Activated naive CD4-positive, alpha-beta T cell treated with anti-CD3 and anti-CD28 coated beads for 36 hours (primary cell): ENCODE data around the gene AVPR2. TPM values are rescaled to one million over a fixed set of nuclear protein-coding genes. Genes with fewer than 3 reads are reported as not detected.
A peak's percentile ranks its signal among the peaks of the same experiment; 100 is the strongest.

Experiments
- CTCF ChIA-PET: fragments of 350-600 bp; sonication (Branson Sonifier 250); formaldehyde crosslinking; loops from one replicate; lab custom pipeline; 2021; ENCODE audit warnings: antibody characterized with exemption; lab: Charles Lee
- DNase-seq: peaks from one replicate; pipeline ENCODE4 v3.0.0-alpha.2; 2020
- H3K27ac Mint-ChIP-seq: one replicate; pipeline ENCODE4 v1.8.0; 2021; ENCODE audit warnings: mild to moderate bottlenecking, mixed read lengths
- H3K27me3 Mint-ChIP-seq: one replicate; pipeline ENCODE4 v1.8.0; 2021; ENCODE audit warnings: low read depth, mixed read lengths
- H3K36me3 Mint-ChIP-seq: one replicate; pipeline ENCODE4 v1.8.0; 2021; ENCODE audit warnings: low read depth, mixed read lengths
- H3K4me1 Mint-ChIP-seq: one replicate; pipeline ENCODE4 v1.8.0; 2021; ENCODE audit warnings: low read depth, mixed read lengths
- H3K4me3 Mint-ChIP-seq: one replicate; pipeline ENCODE4 v1.8.0; 2021; ENCODE audit warnings: mild to moderate bottlenecking, moderate library complexity, mixed read lengths
- H3K9me3 Mint-ChIP-seq: one replicate; pipeline ENCODE4 v1.8.0; 2021; ENCODE audit warnings: mixed read lengths
- intact Hi-C: fragments of 100-400 bp; cut with micrococcal nuclease; formaldehyde crosslinking; loops from one replicate; pipeline ENCODE4 v1.15.1; 2023
- total RNA-seq, 2 experiments: library from RNA; stranded (reverse); gene quantifications; one replicate each; pipeline ENCODE4 v1.2.3, GENCODE V29; 2021

Gene AVPR2
- total RNA-seq, 2 experiments from 2014 or later: not detected

GRCh38 chrX:153901753-153902140, 2.7 kb upstream of the AVPR2 start:
- H3K4me1 Mint-ChIP-seq: peaks cover 29% of the 10 kb centered on the region
- H3K9me3 Mint-ChIP-seq: no peaks in the 10 kb centered on the region
- intact Hi-C loops: loop anchor here (2.0 kb wide), 1 partner anchor 23 kb away; no protein-coding TSS in a partner anchor
- no peak for DNase-seq
- H3K36me3 Mint-ChIP-seq: no peaks in the 10 kb centered on the region
- no peak overlapping the region for H3K27ac Mint-ChIP-seq
- CTCF ChIA-PET: no interaction called here
- H3K4me3 Mint-ChIP-seq: peak overlapping the region; percentile 43
- no peaks in the 10 kb centered on the region for H3K27me3 Mint-ChIP-seq

- Mint-ChIP-seq H3K4me1 (peaks cover 28% of the 10 kb centered on the region), H3K27me3 (no peaks in the 10 kb centered on the region), H3K27ac (no peak overlapping the region), H3K9me3 (no peaks in the 10 kb centered on the region), H3K36me3 (no peaks in the 10 kb centered on the region), H3K4me3 (no peak overlapping the region)
- DNase-seq: no peak
- CTCF ChIA-PET: no interaction called here
- intact Hi-C loops: no loop called here
Measured at GRCh38 chrX:153902385-153902784, 2.1 kb upstream of the AVPR2 start.

DNA sequence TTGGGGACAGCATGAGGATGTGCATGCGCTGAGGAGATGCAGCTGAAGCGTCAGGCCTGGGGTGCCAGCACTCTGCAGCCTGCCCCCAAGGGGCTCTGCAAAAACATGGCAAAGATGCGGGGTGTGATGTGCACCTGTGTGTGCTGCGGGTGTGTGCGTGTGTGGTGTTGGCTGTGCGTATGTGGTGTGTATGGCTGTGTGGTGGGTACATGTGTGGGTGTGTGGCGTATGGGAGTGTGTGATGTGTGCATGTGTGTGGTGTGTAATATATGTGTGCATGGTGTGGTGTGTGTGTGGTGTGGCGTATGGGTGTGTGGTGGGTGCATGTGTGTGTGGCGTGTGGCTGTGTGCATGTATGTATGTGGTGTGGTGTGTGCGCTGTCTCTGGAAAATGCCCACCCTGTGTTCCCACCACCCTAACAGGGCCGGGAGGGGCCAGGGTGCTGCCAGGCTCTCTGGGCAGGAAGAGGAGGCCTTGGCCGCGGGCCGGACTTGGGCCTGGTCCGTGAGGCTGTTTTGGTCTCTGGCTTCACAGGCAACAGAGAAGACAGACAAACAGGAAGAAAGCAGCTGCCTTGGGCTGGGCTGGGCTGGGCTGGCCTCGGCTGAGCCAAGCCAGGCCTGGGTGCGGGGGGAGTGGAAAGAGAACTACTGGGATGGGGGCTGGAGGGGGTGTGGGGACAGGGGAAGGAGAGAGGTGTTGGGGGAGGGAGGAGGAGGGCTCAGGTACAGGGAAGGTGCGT, 1.1 kb upstream of the AVPR2 start:
- Mint-ChIP-seq H3K4me1 (peaks cover 28% of the 10 kb centered on the region), H3K9me3 (no peaks in the 10 kb centered on the region), H3K27me3 (no peaks in the 10 kb centered on the region), H3K36me3 (no peaks in the 10 kb centered on the region), H3K27ac (no peak overlapping the region), H3K4me3 (no peak overlapping the region)
- no peak for DNase-seq
- intact Hi-C loops: no loop called here
- CTCF ChIA-PET: no interaction called here

DNA sequence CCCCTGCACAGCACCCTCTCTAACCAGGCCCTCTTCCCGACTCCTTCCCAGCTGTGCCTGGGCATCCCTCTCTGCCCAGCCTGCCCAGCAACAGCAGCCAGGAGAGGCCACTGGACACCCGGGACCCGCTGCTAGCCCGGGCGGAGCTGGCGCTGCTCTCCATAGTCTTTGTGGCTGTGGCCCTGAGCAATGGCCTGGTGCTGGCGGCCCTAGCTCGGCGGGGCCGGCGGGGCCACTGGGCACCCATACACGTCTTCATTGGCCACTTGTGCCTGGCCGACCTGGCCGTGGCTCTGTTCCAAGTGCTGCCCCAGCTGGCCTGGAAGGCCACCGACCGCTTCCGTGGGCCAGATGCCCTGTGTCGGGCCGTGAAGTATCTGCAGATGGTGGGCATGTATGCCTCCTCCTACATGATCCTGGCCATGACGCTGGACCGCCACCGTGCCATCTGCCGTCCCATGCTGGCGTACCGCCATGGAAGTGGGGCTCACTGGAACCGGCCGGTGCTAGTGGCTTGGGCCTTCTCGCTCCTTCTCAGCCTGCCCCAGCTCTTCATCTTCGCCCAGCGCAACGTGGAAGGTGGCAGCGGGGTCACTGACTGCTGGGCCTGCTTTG, 1.1 kb downstream of the AVPR2 start:
- Mint-ChIP-seq H3K27ac (peak overlapping the region; percentile 46), H3K27me3 (no peaks in the 10 kb centered on the region), H3K9me3 (no peaks in the 10 kb centered on the region), H3K4me1 (peaks cover 28% of the 10 kb centered on the region), H3K4me3 (no peak overlapping the region), H3K36me3 (peaks cover 2% of the 10 kb centered on the region)
- intact Hi-C loops: no loop called here
- CTCF ChIA-PET: no interaction called here
- no peak for DNase-seq

DNA sequence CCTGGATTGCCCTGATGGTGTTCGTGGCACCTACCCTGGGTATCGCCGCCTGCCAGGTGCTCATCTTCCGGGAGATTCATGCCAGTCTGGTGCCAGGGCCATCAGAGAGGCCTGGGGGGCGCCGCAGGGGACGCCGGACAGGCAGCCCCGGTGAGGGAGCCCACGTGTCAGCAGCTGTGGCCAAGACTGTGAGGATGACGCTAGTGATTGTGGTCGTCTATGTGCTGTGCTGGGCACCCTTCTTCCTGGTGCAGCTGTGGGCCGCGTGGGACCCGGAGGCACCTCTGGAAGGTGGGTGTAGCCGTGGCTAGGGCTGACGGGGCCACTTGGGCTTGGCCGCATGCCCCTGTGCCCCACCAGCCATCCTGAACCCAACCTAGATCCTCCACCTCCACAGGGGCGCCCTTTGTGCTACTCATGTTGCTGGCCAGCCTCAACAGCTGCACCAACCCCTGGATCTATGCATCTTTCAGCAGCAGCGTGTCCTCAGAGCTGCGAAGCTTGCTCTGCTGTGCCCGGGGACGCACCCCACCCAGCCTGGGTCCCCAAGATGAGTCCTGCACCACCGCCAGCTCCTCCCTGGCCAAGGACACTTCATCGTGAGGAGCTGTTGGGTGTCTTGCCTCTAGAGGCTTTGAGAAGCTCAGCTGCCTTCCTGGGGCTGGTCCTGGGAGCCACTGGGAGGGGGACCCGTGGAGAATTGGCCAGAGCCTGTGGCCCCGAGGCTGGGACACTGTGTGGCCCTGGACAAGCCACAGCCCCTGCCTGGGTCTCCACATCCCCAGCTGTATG, 1.8 kb downstream of the AVPR2 start:
- Mint-ChIP-seq H3K4me1 (peaks cover 21% of the 10 kb centered on the region), H3K4me3 (no peak overlapping the region), H3K9me3 (no peaks in the 10 kb centered on the region), H3K27me3 (no peaks in the 10 kb centered on the region), H3K36me3 (peaks cover 2% of the 10 kb centered on the region), H3K27ac (peak overlapping the region; percentile 46)
- intact Hi-C loops: no loop called here
- DNase-seq: no peak
- CTCF ChIA-PET: interaction anchor here (0.6 to 1.0 kb wide), 2 partner anchors 17 to 49 kb away, joined by 3 read pairs; no protein-coding TSS in a partner anchor

DNA sequence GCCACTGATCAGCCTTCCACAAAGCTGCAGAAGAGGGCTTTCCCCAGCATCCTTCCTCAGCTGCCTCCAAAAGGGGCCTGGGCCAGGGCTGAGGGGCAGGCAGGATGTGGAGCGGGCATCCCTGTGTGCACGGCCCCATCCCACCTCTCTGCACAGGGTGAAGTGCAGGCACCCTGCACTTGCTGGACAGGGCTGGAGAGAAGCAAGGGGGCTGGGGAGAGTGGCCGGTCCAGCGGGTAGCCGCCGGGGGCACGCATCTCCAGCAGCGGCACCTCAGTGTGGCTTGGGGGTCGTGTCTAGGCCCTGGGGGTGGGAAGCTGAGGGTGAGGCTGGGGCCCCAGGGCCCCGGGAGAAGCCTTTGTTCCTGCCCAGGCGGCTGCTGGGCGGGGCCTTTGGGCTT, 3.0 kb downstream of the AVPR2 start:
- Mint-ChIP-seq H3K27me3 (no peaks in the 10 kb centered on the region), H3K4me1 (peaks cover 19% of the 10 kb centered on the region), H3K9me3 (no peaks in the 10 kb centered on the region), H3K27ac (no peak overlapping the region), H3K36me3 (peaks cover 6% of the 10 kb centered on the region), H3K4me3 (no peak overlapping the region)
- intact Hi-C loops: no loop called here
- CTCF ChIA-PET: interaction anchor here (1.0 kb wide), 1 partner anchor 16 kb away, joined by 3 read pairs; no protein-coding TSS in a partner anchor
- no peak for DNase-seq

DNA sequence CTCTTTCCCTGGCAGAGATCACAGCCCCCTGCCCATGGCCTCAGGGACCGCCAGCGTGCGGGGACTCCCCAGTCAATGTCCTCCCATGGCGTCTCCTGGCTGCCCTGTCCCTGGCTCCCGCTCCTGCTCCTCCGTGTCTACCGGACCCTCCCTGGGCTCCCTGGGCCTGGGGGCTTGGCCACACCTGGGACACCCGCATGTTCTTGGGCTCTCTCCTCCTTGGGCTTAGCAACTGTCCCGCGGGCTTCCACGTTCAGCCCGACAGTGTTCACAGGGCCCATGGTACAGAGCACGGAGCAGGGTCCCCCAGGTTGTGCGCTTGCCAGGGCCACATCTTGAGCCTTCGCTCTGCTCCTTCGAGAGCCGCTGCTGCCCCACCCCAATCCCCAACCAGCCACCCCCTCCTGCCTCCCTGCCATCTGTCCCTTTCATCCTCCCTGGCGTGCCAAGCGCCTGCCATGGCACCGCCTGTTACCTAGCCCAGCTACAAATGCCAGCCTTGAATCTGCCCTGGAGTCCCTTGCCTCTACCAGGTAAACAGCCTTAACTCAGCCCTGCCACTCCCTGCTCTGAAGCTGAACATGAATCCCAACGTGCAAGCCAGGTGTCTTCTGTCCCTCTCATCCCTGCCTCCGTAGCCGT, 3.9 kb downstream of the AVPR2 start:
- CTCF ChIA-PET: no interaction called here
- H3K36me3 Mint-ChIP-seq: peaks cover 6% of the 10 kb centered on the region
- H3K27ac Mint-ChIP-seq: no peak overlapping the region
- no peaks in the 10 kb centered on the region for H3K9me3 Mint-ChIP-seq
- H3K4me1 Mint-ChIP-seq: peaks cover 18% of the 10 kb centered on the region
- H3K27me3 Mint-ChIP-seq: no peaks in the 10 kb centered on the region
- DNase-seq: no peak
- H3K4me3 Mint-ChIP-seq: no peak overlapping the region
- intact Hi-C loops: no loop called here

- Mint-ChIP-seq H3K4me3 (no peak overlapping the region), H3K27ac (no peak overlapping the region), H3K36me3 (peaks cover 10% of the 10 kb centered on the region), H3K9me3 (no peaks in the 10 kb centered on the region), H3K4me1 (peaks cover 11% of the 10 kb centered on the region), H3K27me3 (no peaks in the 10 kb centered on the region)
- intact Hi-C loops: no loop called here
- CTCF ChIA-PET: no interaction called here
- no peak for DNase-seq
Measured at GRCh38 chrX:153909024-153909979, 4.8 kb downstream of the AVPR2 start.

GRCh38 chrX:153909980-153910360, 5.5 kb downstream of the AVPR2 start:
- H3K4me1 Mint-ChIP-seq: peaks cover 8% of the 10 kb centered on the region
- intact Hi-C loops: no loop called here
- H3K4me3 Mint-ChIP-seq: no peak overlapping the region
- no peak for DNase-seq
- CTCF ChIA-PET: no interaction called here
- H3K27me3 Mint-ChIP-seq: no peaks in the 10 kb centered on the region
- no peak overlapping the region for H3K27ac Mint-ChIP-seq
- peaks cover 10% of the 10 kb centered on the region for H3K36me3 Mint-ChIP-seq
- no peaks in the 10 kb centered on the region for H3K9me3 Mint-ChIP-seq

DNA sequence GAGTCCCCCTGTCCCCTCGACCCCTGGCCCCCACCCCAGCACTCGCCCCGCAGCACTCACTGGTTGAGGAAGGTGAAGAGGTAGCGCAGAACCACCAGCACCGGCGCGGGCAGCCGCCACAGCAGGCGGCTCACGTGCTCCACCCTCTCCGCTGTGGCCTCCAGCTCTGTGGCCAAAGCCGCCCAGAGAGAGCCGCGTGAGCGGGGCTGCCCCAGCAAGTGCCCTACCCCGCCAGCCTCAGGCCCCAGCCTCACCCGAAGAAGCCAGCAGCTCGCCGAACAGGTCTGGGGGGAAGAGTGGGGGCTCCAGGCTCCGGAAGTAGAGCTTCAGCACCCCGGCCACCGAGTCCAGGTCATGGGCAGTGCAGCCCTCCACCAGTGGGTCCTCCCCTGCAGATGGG, 6.0 kb downstream of the AVPR2 start:
- H3K27me3 Mint-ChIP-seq: no peaks in the 10 kb centered on the region
- peaks cover 8% of the 10 kb centered on the region for H3K4me1 Mint-ChIP-seq
- H3K27ac Mint-ChIP-seq: no peak overlapping the region
- no peak overlapping the region for H3K4me3 Mint-ChIP-seq
- CTCF ChIA-PET: interaction anchor here (0.6 kb wide), 1 partner anchor 73 kb away, joined by 5 read pairs; no protein-coding TSS in a partner anchor
- DNase-seq: no peak
- peaks cover 10% of the 10 kb centered on the region for H3K36me3 Mint-ChIP-seq
- intact Hi-C loops: no loop called here
- H3K9me3 Mint-ChIP-seq: no peaks in the 10 kb centered on the region

DNA sequence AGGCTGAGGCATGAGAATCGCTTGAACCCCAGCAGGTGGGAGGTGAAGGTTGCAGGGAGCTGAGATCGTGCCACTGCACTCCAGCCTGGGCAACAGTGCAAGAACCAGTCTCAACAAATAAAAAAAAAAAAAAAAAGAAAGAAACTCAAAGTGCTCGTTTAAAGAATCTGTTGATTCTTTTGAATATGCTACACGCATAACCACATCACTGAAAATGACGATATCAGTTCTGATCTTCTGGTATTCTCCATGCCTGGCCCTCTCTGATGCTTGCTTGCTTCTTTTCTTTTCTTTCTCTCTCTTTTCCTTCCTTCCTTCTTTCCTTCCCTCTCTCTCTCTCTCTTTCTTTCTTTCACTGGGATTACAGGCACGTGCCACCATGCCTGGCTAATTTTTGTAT, 7.3 kb downstream of the AVPR2 start:
- Mint-ChIP-seq H3K4me1 (peaks cover 8% of the 10 kb centered on the region), H3K27me3 (no peaks in the 10 kb centered on the region), H3K27ac (no peak overlapping the region), H3K36me3 (peaks cover 12% of the 10 kb centered on the region), H3K4me3 (no peak overlapping the region), H3K9me3 (no peaks in the 10 kb centered on the region)
- DNase-seq: no peak
- CTCF ChIA-PET: no interaction called here
- intact Hi-C loops: no loop called here
